IPS-11a (cell line): ENCODE results near the gene C2orf15.
A peak's percentile ranks its signal among the peaks of the same experiment; 100 is the strongest.
"Not testable (repeated sequence)": the region's sequence is repeated elsewhere in the genome, so short reads cannot be mapped to it uniquely, and the experiment has no call there.

Source experiments
- H3K4me3 ChIP-seq: one replicate; pipeline ENCODE4 v1.5.1; 2013; ENCODE audit warnings: low read depth, low read length, control low read depth

The C2orf15 gene

GRCh38 chr2:99159594-99159993 lies 18.1 kb downstream of the C2orf15 start:
- H3K4me3 ChIP-seq: no peak overlapping the region

GRCh38 chr2:99166218-99166617 lies 24.7 kb downstream of the C2orf15 start:
- H3K4me3 ChIP-seq: no peak overlapping the region

GRCh38 chr2:99169534-99169933 lies 28.0 kb downstream of the C2orf15 start:
- no peak overlapping the region for H3K4me3 ChIP-seq

- no peak overlapping the region for H3K4me3 ChIP-seq
These were observed 30.1 kb downstream of the C2orf15 start for GRCh38 chr2:99171377-99172140.

GRCh38 chr2:99180755-99181623 lies 39.5 kb downstream of the C2orf15 start, which contains the start of the genes MITD1 and MRPL30:
Gene MITD1, minus strand, starts transcription at chr2:99181058. Its CDS starts 77 bp downstream, at chr2:99180981.
Gene MRPL30, plus strand, starts transcription at chr2:99181184. Its CDS starts 5,020 bp downstream, at chr2:99186204.
- peak within 1 kb of the TSS; percentile 97 for H3K4me3 ChIP-seq

- peak overlapping the region; percentile 97 for H3K4me3 ChIP-seq
These were observed 40.1 kb downstream of the C2orf15 start for GRCh38 chr2:99181624-99182000.

- H3K4me3 ChIP-seq: no peak overlapping the region
These were observed 41.5 kb downstream of the C2orf15 start for GRCh38 chr2:99183025-99183424.

GRCh38 chr2:99184811-99185210 lies 43.3 kb downstream of the C2orf15 start:
- H3K4me3 ChIP-seq: no peak overlapping the region

- H3K4me3 ChIP-seq: no peak overlapping the region
These were observed 45.5 kb downstream of the C2orf15 start for GRCh38 chr2:99187011-99187410.

- H3K4me3 ChIP-seq: no peak overlapping the region
These were observed 46.9 kb downstream of the C2orf15 start for GRCh38 chr2:99188357-99188756.

GRCh38 chr2:99190548-99190947 lies 49.0 kb downstream of the C2orf15 start:
- H3K4me3 ChIP-seq: no peak overlapping the region

- not testable (repeated sequence) for H3K4me3 ChIP-seq
These were observed 50.9 kb downstream of the C2orf15 start for GRCh38 chr2:99192364-99192763.

GRCh38 chr2:99198103-99198841 lies 56.8 kb downstream of the C2orf15 start:
- H3K4me3 ChIP-seq: no peak overlapping the region

- no peak overlapping the region for H3K4me3 ChIP-seq
These were observed 58.7 kb downstream of the C2orf15 start for GRCh38 chr2:99200076-99200800.
